HepG2 (cell line): Measurements from ENCODE around the gene SURF2. TPM values are rescaled to one million over a fixed set of nuclear protein-coding genes. Genes with fewer than 3 reads are reported as not detected.
A peak's percentile ranks its signal among the peaks of the same experiment; 100 is the strongest.

ENCODE experiments used
- ATAC-seq: fragments of 200-7000 bp; cut with Tn5 transposase; 3 replicates; pipeline ENCODE4 v1.9.1; 2020; ENCODE audit warnings: mild to moderate bottlenecking, moderate library complexity
- BruUV-seq: library from RNA; stranded (reverse); fragments of 400-500 nt; replicated peaks from 2 replicates; lab custom pipeline; 2021; lab: Mats Ljungman, UMichigan
- CTCF ChIA-PET: fragments of 300-600 bp; formaldehyde crosslinking; extraction: SDS; loops from one replicate; lab custom pipeline; 2021; ENCODE audit warnings: low total read pairs, inconsistent platforms, low intra/inter-chr PET ratio; lab: Yijun Ruan, JAX
- POLR2A ChIA-PET: fragments of 350-600 bp; sonication (Branson Sonifier 250); formaldehyde crosslinking; loops from one replicate; lab custom pipeline; 2020; ENCODE audit warnings: antibody characterized with exemption, inconsistent platforms; lab: Yijun Ruan, JAX
- DNase-seq: peaks from one replicate; pipeline ENCODE4 v3.0.0-alpha.2; 2015; ENCODE audit warnings: low spot score
- FAIRE-seq: peaks from 3 replicates; lab custom pipeline; 2011; peaks lifted over from hg19 to GRCh38; lab: Jason Lieb, UNC
- H2AFZ ChIP-seq: one replicate; pipeline ENCODE4 v1.6.1; 2011; ENCODE audit warnings: low read length, inconsistent platforms
- H3K27ac ChIP-seq: fragments of 300-600 bp; 3 replicates; pipeline ENCODE4 v1.8.0; 2011; ENCODE audit warnings: mixed run types, mild to moderate bottlenecking, mixed read lengths, low read length, inconsistent platforms; ENCODE audit not compliant: insufficient read depth; ENCODE audit errors: extremely low read length
- H3K27me3 ChIP-seq, 2 experiments: fragments of 200-600 bp in 1 of 2; 2 replicates in 1 of 2; 3 replicates in 1 of 2; pipeline versions ENCODE4 v1.6.0 to v1.8.0; 2011; ENCODE audit warnings: low read length in 2 of 2, mild to moderate bottlenecking in 2 of 2, moderate library complexity in 2 of 2, inconsistent platforms in 1 of 2; ENCODE audit not compliant: insufficient read depth in 2 of 2, control insufficient read depth in 1 of 2
- H3K36me3 ChIP-seq, 2 experiments: fragments of 200-600 bp in 1 of 2; replicated peaks in 1 of 2; 2 replicates in 1 of 2; 3 replicates in 1 of 2; pipeline versions ENCODE4 v1.5.1 to v1.8.0; 2011; ENCODE audit warnings: low read length in 2 of 2, inconsistent platforms in 1 of 2; ENCODE audit not compliant: insufficient read depth in 2 of 2, control insufficient read depth in 1 of 2
- H3K4me1 ChIP-seq: 2 replicates; pipeline ENCODE4 v1.5.1; 2012; ENCODE audit warnings: low read length, inconsistent platforms; ENCODE audit not compliant: insufficient read depth
- H3K4me2 ChIP-seq: 2 replicates; pipeline ENCODE4 v1.6.0; 2011; ENCODE audit warnings: low read depth, low read length, inconsistent platforms
- H3K4me3 ChIP-seq, 3 experiments: fragments of 200-600 bp in 1 of 3; sonication (generic), shearing (Covaris generic) in 1 of 3; replicated peaks in 1 of 3; 2 replicates each; pipeline ENCODE4 v1.5.1; 2011 to 2016; ENCODE audit warnings: low read length in 3 of 3, inconsistent platforms in 2 of 3, low read depth in 2 of 3, mild to moderate bottlenecking in 2 of 3, control low read depth in 1 of 3, mixed read lengths in 1 of 3; ENCODE audit not compliant: insufficient read depth in 1 of 3
- H3K79me2 ChIP-seq: one replicate; pipeline ENCODE4 v1.6.1; 2011; ENCODE audit warnings: low read length, inconsistent platforms; ENCODE audit not compliant: insufficient read depth
- H3K9ac ChIP-seq: 2 replicates; pipeline ENCODE4 v1.6.0; 2011; ENCODE audit warnings: mild to moderate bottlenecking, low read depth, low read length, inconsistent platforms; ENCODE audit not compliant: insufficient read depth
- H3K9me3 ChIP-seq: 2 replicates; pipeline ENCODE4 v1.5.1; 2012; ENCODE audit warnings: mild to moderate bottlenecking, low read length
- H4K20me1 ChIP-seq: 2 replicates; pipeline ENCODE4 v1.6.0; 2011; ENCODE audit warnings: inconsistent platforms, mild to moderate bottlenecking, low read length, moderate library complexity; ENCODE audit not compliant: insufficient read depth
- AGO1 ChIP-seq: fragments of 200-400 bp; formaldehyde crosslinking; IDR thresholded peaks from 2 replicates; pipeline ENCODE4 v1.6.1; 2017; ENCODE audit warnings: mild to moderate bottlenecking, low read depth, low read length, moderate library complexity; ENCODE audit not compliant: poor library complexity, severe bottlenecking
- AGO2 ChIP-seq: fragments of 200-400 bp; formaldehyde crosslinking; optimal IDR thresholded peaks from 2 replicates; pipeline ENCODE3; 2017; ENCODE audit warnings: mild to moderate bottlenecking, low read depth, low read length, moderate library complexity
- AKAP8 ChIP-seq: sonication (generic); formaldehyde crosslinking; IDR thresholded peaks from 2 replicates; pipeline ENCODE4 v1.5.1; 2020; ENCODE audit warnings: mild to moderate bottlenecking, missing genetic modification reagents
- JUNB ChIP-seq: sonication (generic); formaldehyde crosslinking; IDR thresholded peaks from 2 replicates; pipeline ENCODE4 v1.8.0; 2022; ENCODE audit warnings: missing genetic modification reagents, mild to moderate bottlenecking, borderline replicate concordance
- KDM2A ChIP-seq: sonication (generic); formaldehyde crosslinking; IDR thresholded peaks from 2 replicates; pipeline ENCODE4 v1.4.0; 2020; ENCODE audit warnings: low read depth, missing genetic modification reagents, borderline replicate concordance
- POLR2AphosphoS2 ChIP-seq: IDR thresholded peaks from 2 replicates; pipeline ENCODE4 v1.6.1; 2011; ENCODE audit warnings: low read depth, low read length, improper control_type of control experiment
- RBFOX2 ChIP-seq: fragments of 200-400 bp; formaldehyde crosslinking; IDR thresholded peaks from 2 replicates; pipeline ENCODE4 v1.6.1; 2017; ENCODE audit warnings: low read depth, mild to moderate bottlenecking, low read length
- RBM22 ChIP-seq: fragments of 200-400 bp; formaldehyde crosslinking; optimal IDR thresholded peaks from 2 replicates; pipeline ENCODE3; 2017; ENCODE audit warnings: mild to moderate bottlenecking, low read length, moderate library complexity
- SP5 ChIP-seq: IDR thresholded peaks from 2 replicates; pipeline ENCODE4 v1.6.1; 2016; ENCODE audit warnings: low read depth, borderline replicate concordance
- TEAD3 ChIP-seq: optimal IDR thresholded peaks from 2 replicates; pipeline ENCODE3; 2016; ENCODE audit warnings: borderline replicate concordance
- ZBTB39 ChIP-seq: sonication (generic); formaldehyde crosslinking; IDR thresholded peaks from 2 replicates; pipeline ENCODE4 v1.5.0; 2020; ENCODE audit warnings: missing genetic modification reagents
- ZNF572 ChIP-seq: sonication (generic); formaldehyde crosslinking; IDR thresholded peaks from 2 replicates; pipeline ENCODE4 v1.5.1; 2020; ENCODE audit warnings: mild to moderate bottlenecking, missing genetic modification reagents
- WGBS: methylation state at CpG from one replicate; pipeline ENCODE4 v1.1.6; 2017; ENCODE audit warnings: low lambda C conversion rate; 5-methylcytosine and 5-hydroxymethylcytosine counted together
- in situ Hi-C: cut with HindIII; loops from 2 replicates; pipeline ENCODE4 v1.10.0; 2017; ENCODE audit warnings: low pct_unique_long_range_greater_than_20kb; ENCODE audit not compliant: extremely low pct_ligation_motif_present
- intact Hi-C: fragments of 100-400 bp; cut with micrococcal nuclease; formaldehyde crosslinking; loops from one replicate; pipeline ENCODE4 v1.10.0; 2022; ENCODE audit not compliant: unreplicated experiment
- polyA plus RNA-seq, 8 experiments: library from polyadenylated mRNA; depleted of rRNA in 3 of 8; stranded (reverse) in 7 of 8; unstranded in 1 of 8; fragments of >200 nt; fragmentation: Illumina TruSeq in 4 of 8; extraction: Trizol in 4 of 8; gene quantifications; 2 replicates each; pipeline versions ENCODE4 v1.2.1 to v1.2.3, GENCODE V29; 2011 to 2016; ENCODE audit warnings: low read depth in 4 of 8, missing spikeins in 1 of 8, mixed read lengths in 1 of 8; ENCODE audit not compliant: insufficient read depth in 1 of 8
- total RNA-seq, 5 experiments: library from RNA; depleted of rRNA; stranded (reverse); fragments of >200 nt; fragmentation: Illumina TruSeq; extraction: Trizol; gene quantifications; 2 replicates each; pipeline ENCODE4 v1.2.3, GENCODE V29; 2016; ENCODE audit warnings: low read depth in 1 of 5

The SURF2 gene
- total and polyA plus RNA-seq, 2 of the 13 experiments (the other 11 are each of a cell fraction or from before 2014, with no cell fraction given), result 6.3 to 13.6 TPM

- FAIRE-seq, result no peak
- CTCF ChIA-PET, result no interaction called here
- H3K27ac ChIP-seq, result no peak overlapping the region
- H4K20me1 ChIP-seq, result peaks cover 23% of the 10 kb centered on the region; the same call in 1 of the 2 replicates
- H3K36me3 ChIP-seq, result peaks cover 7 to 46% of the 10 kb centered on the region in 2 experiments; a peak in 4 of 5 replicates
- ATAC-seq, result no peak
- no peak overlapping the region for H2AFZ ChIP-seq
- POLR2A ChIA-PET, result interaction anchor here (1.3 kb wide), 1 partner anchor 102 kb away, joined by 4 read pairs; the partner anchor contains the start of gene CACFD1
- no peaks in the 10 kb centered on the region; a peak in 1 of 5 replicates for H3K27me3 ChIP-seq
- no peak for DNase-seq
- H3K9ac ChIP-seq, result peak overlapping the region; percentile 68; the same call in 1 of the 2 replicates
- H3K4me1 ChIP-seq, result peaks cover 64% of the 10 kb centered on the region
- in situ Hi-C loops (loop anchor here (5.0 kb wide), 2 partner anchors 50 to 130 kb away; no protein-coding TSS in a partner anchor), intact Hi-C loops (loop anchor here (5.0 kb wide), 2 partner anchors 40 to 130 kb away; no protein-coding TSS in a partner anchor)
- BruUV-seq, result no TSS peak
- no peak for TF ChIP-seq JUNB (CRISPR knock-in tag)
- no peak for TF ChIP-seq ZNF572 (CRISPR knock-in tag)
- no peak for TF ChIP-seq TEAD3 (CRISPR knock-in tag)
- peak; percentile 20 for TF ChIP-seq AGO2
- TF ChIP-seq, all 625 proteins: peak for 1
- Histone ChIP-seq H3K79me2 (peaks cover 15% of the 10 kb centered on the region), H3K4me3 (peak overlapping the region in 2 of 3 experiments; percentile 90 to 91; a peak in 1 of 6 replicates), H3K9me3 (no peaks in the 10 kb centered on the region), H3K4me2 (peak overlapping the region; percentile 86)
- WGBS, result 95% methylated on average over 6 of the region's 14 CpGs
Measured at GRCh38 chr9:133357656-133358055, 1.3 kb downstream of the SURF2 start.

GRCh38 chr9:133359399-133360175 is 3.2 kb downstream of the SURF2 start:
- Histone ChIP-seq H3K4me2 (no peak overlapping the region), H3K9me3 (no peaks in the 10 kb centered on the region), H2AFZ (no peak overlapping the region), H3K36me3 (peaks cover 15 to 57% of the 10 kb centered on the region in 2 experiments; a peak in 4 of 5 replicates), H4K20me1 (peaks cover 34% of the 10 kb centered on the region; the same call in 1 of the 2 replicates), H3K4me1 (peaks cover 60% of the 10 kb centered on the region), H3K79me2 (peaks cover 15% of the 10 kb centered on the region), H3K9ac (no peak overlapping the region), H3K4me3 (no peak overlapping the region), H3K27ac (peak overlapping the region; percentile 50), H3K27me3 (no peaks in the 10 kb centered on the region; a peak in 1 of 5 replicates)
- ChIA-PET POLR2A (interaction anchor here (0.9 to 2.2 kb wide), 5 partner anchors 11 to 13 kb away, joined by 3 to 6 read pairs (median 4); partner anchors contain the start of genes MED22 and RPL7A), CTCF (interaction anchor here (1.1 to 1.9 kb wide), 4 partner anchors 44 to 126 kb away, joined by 3 to 6 read pairs (median 4); partner anchors contain the start of gene ADAMTS13)
- no TSS peak for BruUV-seq
- peak; percentile 40 for ATAC-seq
- DNase-seq, result peak; percentile 49
- intact Hi-C loops, result loop anchor here (1.0 to 5.0 kb wide), 3 partner anchors 38 to 128 kb away; no protein-coding TSS in a partner anchor
- 95% methylated on average over 11 of the region's 20 CpGs for WGBS
- in situ Hi-C loops, result loop anchor here (5.0 kb wide), 2 partner anchors 48 to 128 kb away; no protein-coding TSS in a partner anchor
- FAIRE-seq, result no peak
- TF ChIP-seq KDM2A (CRISPR knock-in tag) (peak; percentile 57; the same call in 1 of the 2 replicates), RBFOX2 (peak; percentile 40; the same call in 1 of the 2 replicates), SP5 (CRISPR knock-in tag) (peak; percentile 74; the same call in 1 of the 2 replicates), POLR2AphosphoS2 (0 out of 2 replicates have a peak, but pooled peaks have one; percentile 54), AGO1 (peak; percentile 76), AKAP8 (peak; percentile 73; the same call in 1 of the 2 replicates), RBM22 (peak; percentile 51), ZBTB39 (CRISPR knock-in tag) (peak; percentile 30; the same call in 1 of the 2 replicates)
